HG03571 (cell line): Measurements from ENCODE around the gene BICDL2.

ENCODE experiments used
- ATAC-seq: cut with Tn5 transposase; IDR thresholded peaks from one replicate; pipeline ENCODE4 v1.9.1; 2021; ENCODE audit not compliant: unreplicated experiment

BICDL2 gene

DNA sequence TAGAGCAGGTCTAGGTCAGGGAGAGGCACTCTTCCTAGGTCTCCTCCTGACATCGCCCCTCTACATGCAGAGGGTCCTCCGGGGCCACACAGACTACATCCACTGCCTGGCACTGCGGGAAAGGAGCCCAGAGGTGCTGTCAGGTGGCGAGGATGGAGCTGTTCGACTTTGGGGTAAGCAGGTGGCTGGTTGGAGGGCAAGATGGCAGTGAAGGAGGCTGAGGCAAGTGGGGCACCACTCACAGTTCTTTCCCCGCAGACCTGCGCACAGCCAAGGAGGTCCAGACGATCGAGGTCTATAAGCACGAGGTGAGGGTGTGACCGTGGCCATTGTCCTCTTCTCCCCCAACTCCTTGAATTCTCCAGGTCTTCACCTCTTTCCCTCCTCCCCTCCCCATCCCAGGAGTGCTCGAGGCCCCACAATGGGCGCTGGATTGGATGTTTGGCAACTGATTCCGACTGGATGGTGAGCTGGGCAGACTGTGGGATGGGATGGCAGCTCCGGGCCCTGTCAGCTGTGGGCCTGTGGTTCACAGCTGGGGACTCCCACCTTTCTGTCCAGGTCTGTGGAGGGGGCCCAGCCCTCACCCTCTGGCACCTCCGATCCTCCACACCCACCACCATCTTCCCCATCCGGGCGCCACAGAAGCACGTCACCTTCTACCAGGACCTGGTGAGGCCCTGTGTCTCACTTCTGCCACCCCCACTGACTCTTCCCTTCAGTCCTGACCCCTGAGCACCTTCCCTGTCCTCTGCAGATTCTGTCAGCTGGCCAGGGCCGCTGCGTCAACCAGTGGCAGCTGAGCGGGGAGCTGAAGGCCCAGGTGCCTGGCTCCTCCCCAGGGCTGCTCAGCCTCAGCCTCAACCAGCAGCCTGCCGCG is 9.9 kb downstream of the BICDL2 start:
- no peak for ATAC-seq

- ATAC-seq: no peak
Measured at GRCh38 chr16:3026003-3026378, 10.8 kb downstream of the BICDL2 start.

GRCh38 chr16:3025032-3026002 is 11.4 kb downstream of the BICDL2 start:
- ATAC-seq: no peak

GRCh38 chr16:3023669-3024478 is 12.9 kb downstream of the BICDL2 start, which contains the start of the genes HCFC1R1 and THOC6:
Gene HCFC1R1 (minus strand): TSS chr16:3023942. CDS start chr16:3023941, 1 bp downstream.
Gene THOC6 (plus strand): TSS chr16:3024035. CDS start chr16:3024327, 292 bp downstream.
- peak; percentile 69 for ATAC-seq

DNA sequence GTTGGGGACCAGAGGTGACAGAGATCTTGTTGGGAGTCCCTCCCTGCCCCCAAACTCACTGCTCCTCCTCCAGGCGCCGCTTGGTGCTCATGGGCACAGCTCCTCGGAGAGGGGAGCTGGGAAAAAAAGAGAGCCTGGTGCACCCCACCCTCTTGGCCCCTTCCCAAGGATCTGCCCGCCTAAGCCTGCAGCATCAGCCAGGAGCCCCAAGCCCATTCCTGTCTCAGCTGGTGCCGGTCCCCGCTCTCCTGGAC is 13.4 kb downstream of the BICDL2 start:
- ATAC-seq: no peak

DNA sequence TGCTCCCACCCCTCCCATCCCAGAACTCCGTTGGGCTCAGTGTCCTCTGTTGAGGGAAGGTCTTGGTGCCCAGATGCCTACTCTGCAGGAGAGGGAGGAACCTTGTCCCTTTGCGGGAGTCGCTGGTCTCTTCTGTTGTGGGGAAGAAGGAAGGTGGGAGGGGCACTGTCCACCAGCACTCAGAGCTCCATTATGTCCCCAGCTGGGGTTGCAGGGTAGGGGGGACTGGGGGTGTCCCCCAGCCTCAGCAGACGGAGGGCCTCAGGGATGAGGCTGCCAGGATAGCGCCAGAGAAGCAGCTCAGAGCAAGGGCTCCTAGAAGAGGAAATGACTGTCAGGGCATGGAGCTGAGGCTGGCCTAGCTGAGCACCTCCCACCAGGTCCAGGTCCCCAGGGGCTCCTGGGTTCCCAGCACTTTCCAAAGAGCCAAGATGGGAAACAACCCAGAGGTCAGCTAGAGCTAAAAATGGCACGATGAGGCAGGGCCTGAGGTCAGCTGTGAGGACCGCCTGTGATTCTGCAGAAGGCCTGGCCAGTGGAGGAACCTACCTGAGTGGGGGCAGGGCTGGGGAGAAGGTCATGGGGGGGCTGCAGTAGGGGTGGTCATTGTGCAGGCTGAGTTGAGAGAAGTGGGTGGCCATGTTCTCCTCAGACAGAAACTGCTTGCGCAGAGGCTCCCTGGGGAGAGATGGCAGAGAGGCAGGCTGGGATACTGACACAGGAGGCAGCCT is 13.9 kb downstream of the BICDL2 start:
- no peak for ATAC-seq

DNA sequence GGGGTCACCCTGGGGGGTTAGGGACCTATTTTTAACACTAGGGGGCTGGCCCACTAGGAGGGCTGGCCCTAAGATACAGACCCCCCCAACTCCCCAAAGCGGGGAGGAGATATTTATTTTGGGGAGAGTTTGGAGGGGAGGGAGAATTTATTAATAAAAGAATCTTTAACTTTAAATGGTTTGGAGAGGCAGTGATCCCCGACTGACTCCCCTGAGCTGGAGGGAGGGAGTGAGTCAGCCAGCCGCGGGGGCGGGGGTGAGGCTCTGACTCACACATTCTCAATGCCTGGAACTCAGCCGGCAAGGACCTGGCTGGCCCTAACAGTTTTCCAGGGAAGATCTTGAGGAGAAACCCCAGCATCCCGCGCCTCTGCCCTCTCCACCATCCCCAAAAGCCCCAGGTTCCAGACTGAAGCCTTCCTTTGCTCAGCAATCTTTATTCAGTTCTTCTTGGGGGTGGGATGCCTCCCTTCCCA is 14.5 kb downstream of the BICDL2 start:
- ATAC-seq: no peak

DNA sequence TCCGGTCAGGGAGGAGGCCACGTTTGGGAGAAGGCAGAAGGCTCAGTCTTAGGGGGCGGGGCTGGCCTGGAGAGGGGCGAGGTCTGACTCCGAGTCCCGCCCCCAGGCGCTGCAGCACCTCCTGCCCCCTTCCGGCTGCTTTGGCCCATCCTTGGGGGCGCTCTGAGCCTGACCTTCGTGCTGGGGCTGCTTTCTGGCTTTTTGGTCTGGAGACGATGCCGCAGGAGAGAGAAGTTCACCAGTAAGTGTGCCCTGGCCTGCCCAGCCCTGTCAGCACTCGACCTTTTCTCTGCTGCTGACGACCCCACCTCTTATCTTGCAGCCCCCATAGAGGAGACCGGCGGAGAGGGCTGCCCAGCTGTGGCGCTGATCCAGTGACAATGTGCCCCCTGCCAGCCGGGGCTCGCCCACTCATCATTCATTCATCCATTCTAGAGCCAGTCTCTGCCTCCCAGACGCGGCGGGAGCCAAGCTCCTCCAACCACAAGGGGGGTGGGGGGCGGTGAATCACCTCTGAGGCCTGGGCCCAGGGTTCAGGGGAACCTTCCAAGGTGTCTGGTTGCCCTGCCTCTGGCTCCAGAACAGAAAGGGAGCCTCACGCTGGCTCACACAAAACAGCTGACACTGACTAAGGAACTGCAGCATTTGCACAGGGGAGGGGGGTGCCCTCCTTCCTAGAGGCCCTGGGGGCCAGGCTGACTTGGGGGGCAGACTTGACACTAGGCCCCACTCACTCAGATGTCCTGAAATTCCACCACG is 15.1 kb downstream of the BICDL2 start:
- no peak for ATAC-seq

DNA sequence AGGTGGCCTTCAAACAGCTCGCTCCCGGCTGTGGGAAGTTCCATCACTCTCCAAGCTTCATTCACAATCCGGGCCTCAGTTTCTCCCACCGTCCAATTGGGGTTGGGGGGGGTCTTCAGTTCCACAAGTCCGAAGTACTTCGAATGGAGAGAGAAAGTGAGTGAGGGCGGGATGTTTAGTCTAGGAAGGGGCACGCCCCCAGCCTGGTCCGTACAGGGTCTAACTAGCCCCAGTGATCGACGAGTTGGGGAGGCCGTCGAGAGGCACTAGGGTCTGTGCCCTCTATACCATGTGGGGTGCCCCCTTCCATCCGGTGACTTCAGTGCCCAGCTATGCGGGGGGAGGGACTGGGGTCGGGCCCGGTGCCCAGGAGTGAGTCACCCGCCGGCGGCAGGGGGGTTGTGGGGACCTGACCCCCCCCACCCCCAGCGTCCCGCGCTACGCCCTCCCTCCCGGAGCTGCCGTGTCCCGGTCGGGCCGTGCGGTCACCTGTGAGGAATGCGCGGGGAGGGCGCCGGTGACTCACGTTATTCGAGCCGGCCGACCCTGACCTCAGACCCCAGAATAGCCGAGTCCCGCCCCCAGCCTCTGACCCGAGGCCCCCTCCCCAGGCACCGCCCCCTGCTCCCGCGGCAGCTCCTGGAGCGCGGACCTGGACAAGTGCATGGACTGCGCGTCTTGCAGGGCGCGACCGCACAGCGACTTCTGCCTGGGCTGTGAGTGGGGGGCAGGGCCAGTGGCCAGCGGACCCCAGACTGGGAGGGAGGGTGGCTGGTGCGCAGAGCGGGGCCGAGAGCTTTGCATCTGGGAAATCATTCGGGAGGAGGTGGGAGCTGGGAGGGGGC is 15.9 kb downstream of the BICDL2 start:
- ATAC-seq: no peak

DNA sequence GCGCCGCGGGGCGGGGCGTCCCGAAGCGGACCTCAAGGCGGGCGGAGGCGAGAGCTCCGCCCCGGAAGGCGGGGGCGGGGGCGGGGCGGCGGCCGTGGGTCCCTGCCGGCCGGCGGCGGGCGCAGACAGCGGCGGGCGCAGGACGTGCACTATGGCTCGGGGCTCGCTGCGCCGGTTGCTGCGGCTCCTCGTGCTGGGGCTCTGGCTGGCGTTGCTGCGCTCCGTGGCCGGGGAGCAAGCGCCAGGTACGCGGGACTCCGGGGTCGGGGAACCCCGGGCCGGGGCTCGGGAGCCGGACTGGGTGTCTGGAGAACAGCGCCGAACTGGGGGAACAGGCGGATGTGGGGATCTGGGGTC is 16.5 kb downstream of the BICDL2 start, which contains the start of gene TNFRSF12A:
TNFRSF12A (plus strand) TSS at position 122 of the 357 bp plus-strand sequence; CDS start at position 152, 30 bp downstream.
- ATAC-seq: no peak

DNA sequence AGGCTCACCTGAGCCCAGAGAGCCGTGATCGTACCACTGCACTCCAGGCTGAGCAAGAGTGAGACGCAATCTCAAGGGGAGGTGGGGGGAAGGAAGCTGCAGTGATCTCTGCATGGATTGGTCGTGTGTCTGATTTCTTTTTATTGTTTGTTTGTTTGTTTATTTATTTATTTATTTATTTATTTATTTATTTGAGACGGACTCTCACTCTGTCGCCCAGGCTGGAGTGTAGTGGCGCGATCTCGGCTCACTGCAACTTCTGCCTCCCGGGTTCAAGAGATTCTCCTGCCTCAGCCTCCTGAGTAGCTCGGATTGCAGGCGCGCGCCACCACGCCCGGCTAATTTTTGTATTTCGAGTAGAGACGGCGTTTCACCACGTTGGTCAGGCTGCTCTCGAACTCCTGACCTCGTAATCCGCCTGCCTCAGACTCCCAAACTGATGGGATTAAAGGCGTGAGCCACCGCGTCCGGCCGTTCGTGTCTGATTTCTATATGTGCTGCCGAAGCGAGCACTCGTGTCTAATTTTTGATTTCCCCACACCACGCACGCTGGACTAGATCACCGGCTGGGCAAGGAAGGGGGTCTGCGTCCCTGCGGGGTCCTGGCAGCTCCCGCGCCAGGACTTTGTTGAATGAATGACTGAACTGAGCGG is 17.0 kb downstream of the BICDL2 start:
- no peak for ATAC-seq

DNA sequence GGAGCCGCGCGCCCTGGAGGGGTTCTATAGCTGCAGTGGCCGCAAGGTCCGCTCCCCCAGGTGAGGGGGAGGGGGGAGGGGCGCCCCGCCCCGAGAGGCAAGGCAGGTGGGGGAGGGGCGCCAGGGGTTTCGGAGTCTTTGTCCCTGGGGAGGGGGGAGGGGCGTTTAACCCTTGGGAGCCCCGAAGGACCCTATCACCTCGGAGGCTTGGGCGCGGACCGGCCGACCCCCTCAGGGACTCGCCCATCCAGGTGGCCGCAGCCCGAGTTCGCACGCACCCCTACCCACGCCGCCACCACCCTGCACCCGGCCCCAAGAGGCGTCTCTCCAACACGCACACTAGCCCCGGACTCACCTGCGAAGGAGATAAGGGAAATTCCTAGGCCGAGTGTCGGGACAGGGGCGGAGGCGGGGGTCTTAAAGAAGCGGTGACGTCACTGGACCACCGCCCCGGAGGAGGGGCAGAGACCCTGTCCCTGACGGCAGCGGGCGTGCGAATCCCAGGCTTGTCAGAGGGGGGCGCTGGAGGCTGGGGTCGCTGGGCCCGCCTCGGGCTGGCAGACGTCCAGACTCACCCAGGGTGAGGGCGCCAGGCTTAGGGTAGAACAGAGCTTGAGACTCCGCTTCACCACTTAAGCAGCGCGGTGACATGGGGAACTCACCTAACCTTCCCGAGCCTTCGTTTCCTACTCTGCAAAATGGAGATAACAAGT is 18.8 kb downstream of the BICDL2 start, which contains the start of gene CLDN6:
CLDN6 (minus strand) TSS at position 390 of the 713 bp plus-strand sequence. CDS start 2,162 bp downstream, outside the sequence.
- no peak for ATAC-seq

GRCh38 chr16:3017344-3017743 is 19.4 kb downstream of the BICDL2 start:
- ATAC-seq: no peak

GRCh38 chr16:3015865-3016521 is 20.8 kb downstream of the BICDL2 start:
- no peak for ATAC-seq

DNA sequence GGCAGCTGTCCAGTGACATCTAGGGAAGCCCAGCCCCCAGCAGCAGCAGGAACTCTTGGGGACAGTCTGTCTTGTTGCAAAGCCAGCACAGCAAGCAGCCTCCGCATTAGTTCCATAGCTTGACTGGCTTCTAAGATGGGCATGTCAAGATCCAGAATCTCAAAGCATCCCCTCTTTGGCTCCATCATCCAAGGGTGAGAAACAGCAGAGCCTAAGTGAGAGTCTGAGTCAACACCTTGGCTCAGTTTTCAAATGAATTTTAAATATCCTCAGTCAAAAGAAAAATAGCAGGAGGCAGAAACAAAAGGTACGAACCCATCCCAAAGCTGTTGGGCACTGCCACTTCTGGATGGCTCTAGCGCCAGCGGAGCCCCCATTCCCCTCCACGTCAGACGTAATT is 21.8 kb downstream of the BICDL2 start:
- no peak for ATAC-seq

GRCh38 chr16:3013998-3014690 is 22.6 kb downstream of the BICDL2 start:
- no peak for ATAC-seq
